ENCODE measurements around the gene RNF166. TPM values are rescaled to one million over a fixed set of nuclear protein-coding genes. Genes with fewer than 3 reads are reported as not detected.

RNF166 gene
- total and polyA plus RNA-seq, 2 experiments from 2014 or later, result 33.5 to 34.2 TPM

GRCh38 chr16:88658714-88659113 is 47.5 kb downstream of the RNF166 start:
- no peak for DNase-seq (ENCODE audit: low read depth in 1 of 2, low spot score in 1 of 2)
- TF ChIP-seq, protein P1, sequence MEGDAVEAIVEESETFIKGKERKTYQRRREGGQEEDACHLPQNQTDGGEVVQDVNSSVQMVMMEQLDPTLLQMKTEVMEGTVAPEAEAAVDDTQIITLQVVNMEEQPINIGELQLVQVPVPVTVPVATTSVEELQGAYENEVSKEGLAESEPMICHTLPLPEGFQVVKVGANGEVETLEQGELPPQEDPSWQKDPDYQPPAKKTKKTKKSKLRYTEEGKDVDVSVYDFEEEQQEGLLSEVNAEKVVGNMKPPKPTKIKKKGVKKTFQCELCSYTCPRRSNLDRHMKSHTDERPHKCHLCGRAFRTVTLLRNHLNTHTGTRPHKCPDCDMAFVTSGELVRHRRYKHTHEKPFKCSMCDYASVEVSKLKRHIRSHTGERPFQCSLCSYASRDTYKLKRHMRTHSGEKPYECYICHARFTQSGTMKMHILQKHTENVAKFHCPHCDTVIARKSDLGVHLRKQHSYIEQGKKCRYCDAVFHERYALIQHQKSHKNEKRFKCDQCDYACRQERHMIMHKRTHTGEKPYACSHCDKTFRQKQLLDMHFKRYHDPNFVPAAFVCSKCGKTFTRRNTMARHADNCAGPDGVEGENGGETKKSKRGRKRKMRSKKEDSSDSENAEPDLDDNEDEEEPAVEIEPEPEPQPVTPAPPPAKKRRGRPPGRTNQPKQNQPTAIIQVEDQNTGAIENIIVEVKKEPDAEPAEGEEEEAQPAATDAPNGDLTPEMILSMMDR (IDR thresholded peaks at IDR 0.05; ENCODE audit: low read depth, low read length), result no peak
- no peak overlapping the region for H3K4me3 ChIP-seq
- H3K27me3 ChIP-seq, result no peaks in the 10 kb centered on the region
- H3K9me3 ChIP-seq (ENCODE audit: low read depth), result no peaks in the 10 kb centered on the region
- peaks cover 8% of the 10 kb centered on the region for H3K36me3 ChIP-seq
- peaks cover 4% of the 10 kb centered on the region for H3K4me1 ChIP-seq (ENCODE audit: low read depth)
- no peak overlapping the region for H3K27ac ChIP-seq

GRCh38 chr16:88657371-88657770 is 48.8 kb downstream of the RNF166 start:
- Histone ChIP-seq H3K27me3 (no peaks in the 10 kb centered on the region), H3K9me3 (ENCODE audit: low read depth) (no peaks in the 10 kb centered on the region), H3K4me3 (no peak overlapping the region), H3K27ac (no peak overlapping the region), H3K36me3 (peaks cover 8% of the 10 kb centered on the region), H3K4me1 (ENCODE audit: low read depth) (peaks cover 4% of the 10 kb centered on the region)
- DNase-seq (ENCODE audit: low read depth in 1 of 2, low spot score in 1 of 2), result no peak
- TF ChIP-seq, protein P1 (IDR thresholded peaks at IDR 0.05; ENCODE audit: low read depth, low read length), result no peak

- no peaks in the 10 kb centered on the region for H3K27me3 ChIP-seq
- TF ChIP-seq, protein P1 (IDR thresholded peaks at IDR 0.05; ENCODE audit: low read depth, low read length), result no peak
- no peak for DNase-seq (ENCODE audit: low read depth in 1 of 2, low spot score in 1 of 2)
- H3K36me3 ChIP-seq, result peaks cover 8% of the 10 kb centered on the region
- H3K4me3 ChIP-seq, result no peak overlapping the region
- no peak overlapping the region for H3K27ac ChIP-seq
- H3K9me3 ChIP-seq (ENCODE audit: low read depth), result no peaks in the 10 kb centered on the region
- peaks cover 6% of the 10 kb centered on the region for H3K4me1 ChIP-seq (ENCODE audit: low read depth)
Observed at GRCh38 chr16:88656291-88656980, 49.8 kb downstream of the RNF166 start.

DNA sequence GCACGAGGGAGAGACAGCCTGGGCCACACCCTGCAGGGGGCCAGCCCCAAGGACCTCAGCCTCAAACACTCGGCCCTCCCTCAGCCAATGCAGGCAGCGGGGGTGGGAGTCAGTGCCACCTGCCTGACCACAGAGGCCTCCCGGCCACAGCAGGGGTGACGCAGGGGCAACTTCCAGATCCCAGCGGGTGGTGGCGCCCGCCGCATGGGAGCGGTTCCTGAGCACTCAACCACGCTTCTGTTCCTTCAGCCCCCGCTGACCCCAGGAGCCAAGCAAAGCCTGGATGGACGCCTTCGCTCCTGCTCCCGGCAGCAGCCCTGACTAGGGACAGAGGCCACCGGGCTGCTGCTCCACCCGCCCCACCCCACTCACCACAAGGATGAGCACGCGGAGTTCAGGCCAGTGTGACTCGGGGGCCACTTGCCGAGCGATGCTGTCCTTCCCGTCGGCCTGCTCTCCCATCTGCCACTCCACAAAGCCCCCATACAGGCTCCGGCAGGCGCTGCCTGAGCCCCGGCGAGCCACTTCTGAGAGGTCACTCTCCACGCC is 50.4 kb downstream of the RNF166 start:
- no peaks in the 10 kb centered on the region for H3K9me3 ChIP-seq (ENCODE audit: low read depth)

DNA sequence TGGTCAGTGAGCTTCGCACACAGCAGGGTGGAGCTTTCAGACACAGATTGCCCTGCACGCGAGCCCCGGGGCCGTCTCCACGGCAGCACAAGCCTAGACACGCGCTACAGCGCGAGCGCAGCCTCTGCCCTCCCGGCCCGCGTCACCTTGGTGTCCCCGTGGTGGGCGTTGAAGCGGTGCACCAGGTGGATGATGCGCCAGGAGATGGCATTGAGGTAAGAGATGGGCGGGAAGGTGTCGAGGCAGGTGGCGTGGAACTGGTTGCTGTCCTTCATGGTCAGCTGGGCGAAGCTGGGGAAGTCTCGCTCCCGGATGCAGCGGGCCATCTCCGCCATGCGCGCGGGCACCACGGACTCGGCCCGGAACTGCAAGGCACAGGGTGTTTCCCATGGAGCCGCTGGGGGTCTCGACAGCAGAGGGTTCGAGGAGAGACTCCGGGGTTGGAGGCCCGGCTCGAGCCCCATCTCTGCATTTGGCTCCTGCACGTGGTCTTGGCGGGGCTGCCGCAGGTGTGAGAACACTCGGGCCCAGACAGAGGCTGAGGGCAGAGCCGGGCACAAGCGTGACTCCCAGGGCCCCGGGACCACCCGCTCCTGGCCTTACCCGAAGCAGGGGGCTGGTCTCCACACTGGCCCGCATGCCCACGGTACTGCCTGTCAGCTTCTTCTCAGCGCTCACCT is 51.0 kb downstream of the RNF166 start:
- DNase-seq (ENCODE audit: low read depth in 1 of 2, low spot score in 1 of 2), result no peak
- no peaks in the 10 kb centered on the region for H3K27me3 ChIP-seq
- H3K4me1 ChIP-seq (ENCODE audit: low read depth), result peaks cover 9% of the 10 kb centered on the region
- peaks cover 8% of the 10 kb centered on the region for H3K36me3 ChIP-seq
- H3K4me3 ChIP-seq, result no peak overlapping the region
- no peaks in the 10 kb centered on the region for H3K9me3 ChIP-seq (ENCODE audit: low read depth)
- no peak overlapping the region for H3K27ac ChIP-seq
- TF ChIP-seq, protein P1 (IDR thresholded peaks at IDR 0.05; ENCODE audit: low read depth, low read length), result no peak

More for the DNA sequence above, 50.4 kb downstream of the RNF166 start:
- Histone ChIP-seq H3K4me1 (ENCODE audit: low read depth) (peaks cover 9% of the 10 kb centered on the region), H3K27me3 (no peaks in the 10 kb centered on the region), H3K4me3 (no peak overlapping the region), H3K27ac (no peak overlapping the region), H3K36me3 (peaks cover 8% of the 10 kb centered on the region)
- DNase-seq (ENCODE audit: low read depth in 1 of 2, low spot score in 1 of 2), result no peak
- TF ChIP-seq, protein P1 (IDR thresholded peaks at IDR 0.05; ENCODE audit: low read depth, low read length), result no peak

All from cardiac muscle cell (in vitro differentiated cells and primary cell).